IMR-90 (cell line): ENCODE measurements around the gene FRMD3. TPM values are rescaled to one million over a fixed set of nuclear protein-coding genes. Genes with fewer than 3 reads are reported as not detected.

Source experiments
- ATAC-seq: fragments of 200-7000 bp; cut with Tn5 transposase; 2 replicates; pipeline ENCODE4 v1.9.1; 2020; ENCODE audit warnings: low read depth, mild to moderate bottlenecking, moderate library complexity
- BruUV-seq: library from RNA; stranded (reverse); fragments of 400-500 nt; replicated peaks from 2 replicates; lab custom pipeline; 2021; lab: Mats Ljungman, UMichigan
- CTCF ChIA-PET: fragments of 300-600 bp; formaldehyde crosslinking; extraction: SDS; loops from one replicate; lab custom pipeline; 2021; ENCODE audit warnings: antibody characterized with exemption; lab: Yijun Ruan, JAX
- POLR2A ChIA-PET: fragments of 300-600 bp; sonication (Branson Sonifier 250); formaldehyde crosslinking; loops from one replicate; lab custom pipeline; 2022; ENCODE audit warnings: antibody characterized with exemption; ENCODE audit not compliant: unreplicated experiment; lab: Charles Lee
- DNase-seq: peaks from one replicate; pipeline ENCODE4 v3.0.0; 2013
- H2AFZ ChIP-seq: replicated peaks from 2 replicates; pipeline ENCODE3; 2013; ENCODE audit warnings: low read length, mild to moderate bottlenecking; ENCODE audit not compliant: poor library complexity
- H2AK5ac ChIP-seq: 2 replicates; pipeline ENCODE4 v1.6.1; 2013; ENCODE audit warnings: low read depth, low read length, inconsistent platforms
- H2AK9ac ChIP-seq: replicated peaks from 2 replicates; pipeline ENCODE3; 2013; ENCODE audit warnings: mild to moderate bottlenecking, low read depth, low read length, moderate library complexity; ENCODE audit not compliant: poor library complexity
- H2BK120ac ChIP-seq: 2 replicates; pipeline ENCODE4 v1.6.1; 2013; ENCODE audit warnings: low read depth, low read length, inconsistent platforms
- H2BK15ac ChIP-seq: 3 replicates; pipeline ENCODE4 v1.6.1; 2013; ENCODE audit warnings: low read depth, low read length, inconsistent platforms
- H2BK20ac ChIP-seq: 2 replicates; pipeline ENCODE4 v1.6.1; 2013; ENCODE audit warnings: low read depth, mild to moderate bottlenecking, inconsistent platforms, low read length, moderate library complexity
- H2BK5ac ChIP-seq: 2 replicates; pipeline ENCODE4 v1.6.1; 2013; ENCODE audit warnings: mild to moderate bottlenecking, low read depth, low read length, inconsistent platforms; ENCODE audit not compliant: poor library complexity, severe bottlenecking
- H3K14ac ChIP-seq: replicated peaks from 2 replicates; pipeline ENCODE4 v1.6.1; 2013; ENCODE audit warnings: low read depth, low read length, inconsistent platforms
- H3K18ac ChIP-seq: 2 replicates; pipeline ENCODE4 v1.6.1; 2013; ENCODE audit warnings: low read depth, low read length, control low read depth
- H3K23ac ChIP-seq: 2 replicates; pipeline ENCODE4 v1.6.1; 2013; ENCODE audit warnings: low read depth, low read length, inconsistent platforms
- H3K27ac ChIP-seq: 2 replicates; pipeline ENCODE4 v1.5.1; 2013; ENCODE audit warnings: mild to moderate bottlenecking, control low read depth, low read length; ENCODE audit not compliant: insufficient read depth
- H3K27me3 ChIP-seq: 2 replicates; pipeline ENCODE4 v1.6.1; 2013; ENCODE audit warnings: low read length; ENCODE audit not compliant: control insufficient read depth, insufficient read depth
- H3K36me3 ChIP-seq: 2 replicates; pipeline ENCODE4 v1.6.1; 2013; ENCODE audit warnings: low read length, mixed read lengths; ENCODE audit not compliant: control insufficient read depth, insufficient read depth
- H3K4ac ChIP-seq: 2 replicates; pipeline ENCODE4 v1.6.1; 2013; ENCODE audit warnings: low read depth, low read length, inconsistent platforms
- H3K4me1 ChIP-seq: 2 replicates; pipeline ENCODE4 v1.6.1; 2013; ENCODE audit warnings: low read length, mixed read lengths; ENCODE audit not compliant: control insufficient read depth, insufficient read depth
- H3K4me2 ChIP-seq: 2 replicates; pipeline ENCODE4 v1.6.1; 2013; ENCODE audit warnings: low read depth, mild to moderate bottlenecking, control low read depth, low read length, moderate library complexity
- H3K4me3 ChIP-seq: 2 replicates; pipeline ENCODE4 v1.5.1; 2013; ENCODE audit warnings: low read depth, mild to moderate bottlenecking, control low read depth, low read length, moderate library complexity; ENCODE audit not compliant: insufficient read depth
- H3K56ac ChIP-seq: 2 replicates; pipeline ENCODE4 v1.6.1; 2013; ENCODE audit warnings: low read length, inconsistent platforms; ENCODE audit not compliant: insufficient read depth; ENCODE audit errors: extremely low read depth
- H3K79me1 ChIP-seq, 2 experiments: 2 replicates each; pipeline ENCODE4 v1.6.1; 2013; ENCODE audit warnings: low read length in 2 of 2, inconsistent platforms in 1 of 2, low read depth in 1 of 2
- H3K9ac ChIP-seq: 2 replicates; pipeline ENCODE4 v1.6.1; 2013; ENCODE audit warnings: low read depth, low read length, control low read depth
- H3K9me1 ChIP-seq: 2 replicates; pipeline ENCODE4 v1.6.1; 2013; ENCODE audit warnings: low read length, inconsistent platforms; ENCODE audit not compliant: insufficient read depth
- H3K9me3 ChIP-seq: 2 replicates; pipeline ENCODE4 v1.6.1; 2013; ENCODE audit warnings: low read length; ENCODE audit not compliant: control insufficient read depth, insufficient read depth
- H4K20me1 ChIP-seq: 2 replicates; pipeline ENCODE4 v1.6.1; 2013; ENCODE audit warnings: low read length, inconsistent platforms; ENCODE audit not compliant: insufficient read depth
- H4K5ac ChIP-seq: 2 replicates; pipeline ENCODE4 v1.6.1; 2013; ENCODE audit warnings: mild to moderate bottlenecking, low read depth, low read length, control low read depth
- H4K8ac ChIP-seq, 2 experiments: 2 replicates each; pipeline ENCODE4 v1.6.1; 2013; ENCODE audit warnings: low read depth in 2 of 2, low read length in 2 of 2, control low read depth in 1 of 2, inconsistent platforms in 1 of 2
- H4K91ac ChIP-seq: 2 replicates; pipeline ENCODE4 v1.6.1; 2013; ENCODE audit warnings: low read depth, low read length, inconsistent platforms; ENCODE audit not compliant: insufficient read depth
- BHLHE40 ChIP-seq: fragments of 150-350 bp; IDR thresholded peaks from 2 replicates; pipeline ENCODE4 v1.6.1; 2016; ENCODE audit warnings: mild to moderate bottlenecking, low read depth, low read length
- CEBPB ChIP-seq: IDR thresholded peaks from 2 replicates; pipeline ENCODE4 v1.6.1; 2012; ENCODE audit warnings: low read depth, low read length, improper control_type of control experiment
- CHD1 ChIP-seq: IDR thresholded peaks from 2 replicates; pipeline ENCODE4 v1.6.1; 2012; ENCODE audit warnings: low read depth, low read length, improper control_type of control experiment
- MAFK ChIP-seq: IDR thresholded peaks from 2 replicates; pipeline ENCODE4 v1.6.1; 2012; ENCODE audit warnings: low read depth, low read length, improper control_type of control experiment
- MAZ ChIP-seq: IDR thresholded peaks from 2 replicates; pipeline ENCODE4 v1.6.1; 2012; ENCODE audit warnings: low read depth, mild to moderate bottlenecking, low read length, improper control_type of control experiment, moderate library complexity, borderline replicate concordance
- MXI1 ChIP-seq: IDR thresholded peaks from 2 replicates; pipeline ENCODE4 v1.6.1; 2012; ENCODE audit warnings: low read depth, mild to moderate bottlenecking, low read length, moderate library complexity, borderline replicate concordance
- POLR2A ChIP-seq: IDR thresholded peaks from 2 replicates; pipeline ENCODE4 v1.6.1; 2012; ENCODE audit warnings: mild to moderate bottlenecking, low read depth, low read length
- RCOR1 ChIP-seq: IDR thresholded peaks from 2 replicates; pipeline ENCODE4 v1.6.1; 2012; ENCODE audit warnings: mild to moderate bottlenecking, low read length, improper control_type of control experiment; ENCODE audit not compliant: insufficient replicate concordance
- RFX5 ChIP-seq: IDR thresholded peaks from 2 replicates; pipeline ENCODE4 v1.8.0; 2012; ENCODE audit warnings: low read depth, mild to moderate bottlenecking, low read length, moderate library complexity
- SMC3 ChIP-seq: fragments of 150-350 bp; IDR thresholded peaks from 2 replicates; pipeline ENCODE4 v1.6.1; 2016; ENCODE audit warnings: low read depth, mild to moderate bottlenecking, antibody characterized with exemption, low read length, moderate library complexity
- USF2 ChIP-seq: fragments of 150-350 bp; IDR thresholded peaks from 2 replicates; pipeline ENCODE4 v1.6.1; 2017; ENCODE audit warnings: mild to moderate bottlenecking, antibody characterized with exemption, low read length, low read depth
- WGBS, 2 experiments: methylation state at CpG; one replicate each; pipeline versions ENCODE4 v1.1.5 to v1.1.7; 2013; ENCODE audit warnings: missing lambda C conversion rate in 2 of 2; ENCODE audit not compliant: insufficient read length in 1 of 2; ENCODE audit errors: extremely low coverage in 2 of 2; 5-methylcytosine and 5-hydroxymethylcytosine counted together
- dilution Hi-C: fragments of 300-500 bp; cut with HindIII; formaldehyde crosslinking; loops from one replicate; pipeline ENCODE4 v1.14.3; 2018; ENCODE audit warnings: low sequenced_read_pairs; ENCODE audit not compliant: unreplicated experiment
- in situ Hi-C: fragments of 300-500 bp; cut with MboI; formaldehyde crosslinking; loops from 3 replicates; pipeline ENCODE4 v1.14.3; 2019; ENCODE audit warnings: low sequenced_read_pairs, inconsistent platforms, mixed read lengths
- intact Hi-C: fragments of 100-400 bp; cut with micrococcal nuclease; formaldehyde crosslinking; loops from 2 replicates; pipeline ENCODE4 v1.10.0; 2022
- polyA plus RNA-seq, 3 experiments: library from polyadenylated mRNA; depleted of rRNA; stranded (reverse); fragments of >200 nt; gene quantifications; 2 replicates each; pipeline ENCODE4 v1.2.3, GENCODE V29; 2012; ENCODE audit warnings: low replicate concordance in 1 of 3
- total RNA-seq: library from RNA; depleted of rRNA; stranded (reverse); fragments of >200 nt; gene quantifications from 2 replicates; pipeline ENCODE4 v1.2.3, GENCODE V29; 2012
- TF ChIP-seq, protein P1 (sequence below): fragments of 150-350 bp; IDR thresholded peaks from 2 replicates; pipeline ENCODE4 v1.6.1; 2016; ENCODE audit warnings: low read depth, mild to moderate bottlenecking, low read length, moderate library complexity, borderline replicate concordance

The FRMD3 gene
- total and polyA plus RNA-seq, 2 of the 4 experiments (the other 2 are of a cell fraction), result 0.02 to 0.18 TPM

GRCh38 chr9:83315649-83316048, 222.6 kb downstream of the FRMD3 start:
- ATAC-seq, result no peak
- dilution Hi-C loops (no loop called here), intact Hi-C loops (no loop called here), in situ Hi-C loops (no loop called here)
- H2AFZ ChIP-seq, result no peak overlapping the region
- CTCF ChIA-PET, result interaction anchor here (0.8 kb wide), 1 partner anchor 15 kb away, joined by 3 read pairs; no protein-coding TSS in a partner anchor
- H3K27ac ChIP-seq, result no peak overlapping the region
- no peak overlapping the region for H2BK120ac ChIP-seq
- H3K4me1 ChIP-seq, result no peaks in the 10 kb centered on the region
- no peak overlapping the region for H4K91ac ChIP-seq
- POLR2A ChIA-PET, result no interaction called here
- no peak overlapping the region for H2AK5ac ChIP-seq
- H3K79me1 ChIP-seq, result no peaks in the 10 kb centered on the region
- H3K18ac ChIP-seq, result no peak overlapping the region
- no peaks in the 10 kb centered on the region for H3K36me3 ChIP-seq
- BruUV-seq, result no TSS peak
- no peak overlapping the region for H3K4me3 ChIP-seq
- no peak overlapping the region for H4K8ac ChIP-seq
- DNase-seq, result no peak
- H3K56ac ChIP-seq, result no peak overlapping the region
- H3K9ac ChIP-seq, result no peak overlapping the region
- no peak overlapping the region for H2BK20ac ChIP-seq
- no peak for TF ChIP-seq USF2
- TF ChIP-seq, protein P1, sequence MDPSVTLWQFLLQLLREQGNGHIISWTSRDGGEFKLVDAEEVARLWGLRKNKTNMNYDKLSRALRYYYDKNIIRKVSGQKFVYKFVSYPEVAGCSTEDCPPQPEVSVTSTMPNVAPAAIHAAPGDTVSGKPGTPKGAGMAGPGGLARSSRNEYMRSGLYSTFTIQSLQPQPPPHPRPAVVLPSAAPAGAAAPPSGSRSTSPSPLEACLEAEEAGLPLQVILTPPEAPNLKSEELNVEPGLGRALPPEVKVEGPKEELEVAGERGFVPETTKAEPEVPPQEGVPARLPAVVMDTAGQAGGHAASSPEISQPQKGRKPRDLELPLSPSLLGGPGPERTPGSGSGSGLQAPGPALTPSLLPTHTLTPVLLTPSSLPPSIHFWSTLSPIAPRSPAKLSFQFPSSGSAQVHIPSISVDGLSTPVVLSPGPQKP, result no peak
- TF ChIP-seq RFX5, result no peak
- no peak for TF ChIP-seq CHD1
- TF ChIP-seq BHLHE40, result no peak
- TF ChIP-seq POLR2A, result no peak
- no peak for TF ChIP-seq MAZ
- TF ChIP-seq MAFK, result no peak
- no peak for TF ChIP-seq MXI1
- TF ChIP-seq SMC3, result no peak
- TF ChIP-seq CEBPB, result no peak
- no peak for TF ChIP-seq RCOR1
- no peak overlapping the region for H3K4ac ChIP-seq
- H4K5ac ChIP-seq, result no peak overlapping the region
- no peak overlapping the region for H3K4me2 ChIP-seq
- no peaks in the 10 kb centered on the region for H3K9me3 ChIP-seq
- H3K9me1 ChIP-seq, result no peaks in the 10 kb centered on the region
- no peaks in the 10 kb centered on the region for H4K20me1 ChIP-seq
- H2BK15ac ChIP-seq, result no peak overlapping the region
- H2AK9ac ChIP-seq, result no peak overlapping the region
- no peak overlapping the region for H3K14ac ChIP-seq
- no peak overlapping the region for H3K23ac ChIP-seq
- WGBS, 2 experiments, result no CpG with 5 or more reads among the region's 4 CpGs
- H2BK5ac ChIP-seq, result no peak overlapping the region
- H3K27me3 ChIP-seq, result no peaks in the 10 kb centered on the region
